NT2/D1 (cell line): ENCODE measurements around the gene BRMS1.
A peak's percentile ranks its signal among the peaks of the same experiment; 100 is the strongest.

ENCODE experiments used
- SUZ12 ChIP-seq: IDR thresholded peaks from 2 replicates; pipeline ENCODE4 v1.6.1; 2011; ENCODE audit not compliant: insufficient read length, insufficient read depth; ENCODE audit errors: extremely low read depth
- YY1 ChIP-seq: IDR thresholded peaks from 2 replicates; pipeline ENCODE4 v1.6.1; 2011; ENCODE audit not compliant: insufficient read length, insufficient read depth
- ZNF274 ChIP-seq: IDR thresholded peaks from 2 replicates; pipeline ENCODE4 v1.6.1; 2011; ENCODE audit warnings: mild to moderate bottlenecking, low read depth, low read length

GRCh38 chr11:66288671-66289547, 56.0 kb downstream of the BRMS1 start, which contains the start of gene YIF1A:
- TF ChIP-seq SUZ12, result no peak
- no peak for TF ChIP-seq ZNF274
- TF ChIP-seq YY1, result peak; percentile 39
